GM18505 (cell line): ENCODE results near the gene TRAPPC5.
A peak's percentile ranks its signal among the peaks of the same experiment; 100 is the strongest.

Experiments used
- ATAC-seq: cut with Tn5 transposase; IDR thresholded peaks from one replicate; pipeline ENCODE4 v1.9.1; 2021; ENCODE audit not compliant: unreplicated experiment
- POLR2A ChIP-seq: IDR thresholded peaks from 4 replicates; pipeline ENCODE4 v1.6.1; 2011; ENCODE audit warnings: borderline replicate concordance; ENCODE audit not compliant: insufficient read depth, insufficient read length; ENCODE audit errors: extremely low read depth

Gene TRAPPC5

GRCh38 chr19:7674010-7675005 lies 6.3 kb upstream of the TRAPPC5 start:
- TF ChIP-seq POLR2A, result no peak
- ATAC-seq, result no peak

- TF ChIP-seq POLR2A, result no peak
- no peak for ATAC-seq
Measured at GRCh38 chr19:7676376-7676775, 4.3 kb upstream of the TRAPPC5 start.

- TF ChIP-seq POLR2A, result no peak
- no peak for ATAC-seq
Measured at GRCh38 chr19:7676854-7677253, 3.8 kb upstream of the TRAPPC5 start, which contains the start of gene MCEMP1. Gene MCEMP1, plus strand, starts transcription at chr19:7677090. Its CDS starts 31 bp downstream, at chr19:7677121.

GRCh38 chr19:7677669-7678311 lies 2.8 kb upstream of the TRAPPC5 start:
- TF ChIP-seq POLR2A, result no peak
- ATAC-seq, result no peak

- ATAC-seq, result no peak
- peak; percentile 18 for TF ChIP-seq POLR2A
Measured at GRCh38 chr19:7678971-7679751, 1.5 kb upstream of the TRAPPC5 start.

GRCh38 chr19:7679771-7680605 lies 645 bp upstream of the TRAPPC5 start:
- no peak for ATAC-seq
- peak; percentile 8 for TF ChIP-seq POLR2A

GRCh38 chr19:7681340-7682174 lies 924 bp downstream of the TRAPPC5 start:
- ATAC-seq, result no peak

GRCh38 chr19:7682175-7682855 lies 1.7 kb downstream of the TRAPPC5 start:
- no peak for TF ChIP-seq POLR2A
- ATAC-seq, result no peak

More at GRCh38 chr19:7681340-7682174, 924 bp downstream of the TRAPPC5 start:
- TF ChIP-seq POLR2A, result peak; percentile 39

GRCh38 chr19:7685546-7686445 lies 5.2 kb downstream of the TRAPPC5 start:
- no peak for TF ChIP-seq POLR2A
- no peak for ATAC-seq

- TF ChIP-seq POLR2A, result peak; percentile 41
- no peak for ATAC-seq
Measured at GRCh38 chr19:7687177-7687576, 6.5 kb downstream of the TRAPPC5 start.

GRCh38 chr19:7689165-7689564 lies 8.5 kb downstream of the TRAPPC5 start:
- no peak for ATAC-seq
- TF ChIP-seq POLR2A, result no peak
